Measurements from ENCODE around the gene CCSER1. TPM values are rescaled to one million over a fixed set of nuclear protein-coding genes. Genes with fewer than 3 reads are reported as not detected.
"Not testable (repeated sequence)": the region's sequence is repeated elsewhere in the genome, so short reads cannot be mapped to it uniquely, and the experiment has no call there.

Gene CCSER1
- total RNA-seq, 4 donors from 2014 or later: 27.5 to 66.5 (median 54.3) TPM

DNA sequence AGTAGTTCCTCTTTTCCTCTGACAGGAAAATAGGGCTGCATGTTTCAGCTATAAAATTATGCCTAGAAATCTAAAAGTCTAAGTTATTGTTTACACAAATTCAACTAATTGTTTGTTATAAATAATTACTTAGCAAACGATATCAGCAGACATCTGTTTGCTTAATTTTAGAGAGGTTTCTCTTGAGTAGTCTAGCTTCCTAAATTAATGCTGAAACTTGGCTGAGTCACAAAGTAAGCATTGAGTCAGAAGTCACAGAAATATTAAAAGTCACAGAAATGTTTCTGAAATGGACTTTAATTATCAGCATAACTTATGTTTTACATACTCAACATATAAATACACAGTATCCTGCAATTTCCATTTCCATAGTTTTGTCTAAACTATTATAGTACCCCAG is 1044.0 kb downstream of the CCSER1 start:
- Histone ChIP-seq H3K9me3 (no peaks in the 10 kb centered on the region), H3K4me3 (no peak overlapping the region), H3K4me1 (no peaks in the 10 kb centered on the region), H3K36me3 (no peaks in the 10 kb centered on the region), H3K27me3 (no peaks in the 10 kb centered on the region), H3K27ac (no peak overlapping the region)
- TF ChIP-seq POLR2A (IDR thresholded peaks at IDR 0.05): no peak
- TF ChIP-seq, protein P1, sequence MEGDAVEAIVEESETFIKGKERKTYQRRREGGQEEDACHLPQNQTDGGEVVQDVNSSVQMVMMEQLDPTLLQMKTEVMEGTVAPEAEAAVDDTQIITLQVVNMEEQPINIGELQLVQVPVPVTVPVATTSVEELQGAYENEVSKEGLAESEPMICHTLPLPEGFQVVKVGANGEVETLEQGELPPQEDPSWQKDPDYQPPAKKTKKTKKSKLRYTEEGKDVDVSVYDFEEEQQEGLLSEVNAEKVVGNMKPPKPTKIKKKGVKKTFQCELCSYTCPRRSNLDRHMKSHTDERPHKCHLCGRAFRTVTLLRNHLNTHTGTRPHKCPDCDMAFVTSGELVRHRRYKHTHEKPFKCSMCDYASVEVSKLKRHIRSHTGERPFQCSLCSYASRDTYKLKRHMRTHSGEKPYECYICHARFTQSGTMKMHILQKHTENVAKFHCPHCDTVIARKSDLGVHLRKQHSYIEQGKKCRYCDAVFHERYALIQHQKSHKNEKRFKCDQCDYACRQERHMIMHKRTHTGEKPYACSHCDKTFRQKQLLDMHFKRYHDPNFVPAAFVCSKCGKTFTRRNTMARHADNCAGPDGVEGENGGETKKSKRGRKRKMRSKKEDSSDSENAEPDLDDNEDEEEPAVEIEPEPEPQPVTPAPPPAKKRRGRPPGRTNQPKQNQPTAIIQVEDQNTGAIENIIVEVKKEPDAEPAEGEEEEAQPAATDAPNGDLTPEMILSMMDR (IDR thresholded peaks at IDR 0.05): no peak
- DNase-seq: no peak

DNA sequence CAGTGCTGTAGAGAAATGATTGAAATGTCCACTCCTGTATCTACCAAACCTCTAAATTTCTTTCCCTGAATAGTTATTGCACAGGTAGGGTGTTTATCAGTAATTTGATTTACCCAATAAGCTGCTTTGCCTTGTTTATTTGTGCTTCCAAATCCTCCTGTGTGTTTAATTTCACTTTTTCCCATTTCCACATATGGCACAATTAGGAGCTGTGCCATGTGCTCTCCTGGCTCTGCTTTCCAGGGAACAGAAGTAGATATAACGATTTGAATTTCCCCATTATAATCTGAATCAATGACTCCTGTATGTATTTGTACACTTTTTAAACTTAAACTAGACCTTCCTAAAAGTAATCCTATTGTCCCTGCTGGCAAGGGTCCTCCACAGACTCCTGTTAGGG is 1057.9 kb downstream of the CCSER1 start:
- not testable (repeated sequence) for H3K27ac ChIP-seq, H3K36me3 ChIP-seq, H3K4me1 ChIP-seq, H3K9me3 ChIP-seq, DNase-seq, H3K4me3 ChIP-seq, H3K27me3 ChIP-seq

DNA sequence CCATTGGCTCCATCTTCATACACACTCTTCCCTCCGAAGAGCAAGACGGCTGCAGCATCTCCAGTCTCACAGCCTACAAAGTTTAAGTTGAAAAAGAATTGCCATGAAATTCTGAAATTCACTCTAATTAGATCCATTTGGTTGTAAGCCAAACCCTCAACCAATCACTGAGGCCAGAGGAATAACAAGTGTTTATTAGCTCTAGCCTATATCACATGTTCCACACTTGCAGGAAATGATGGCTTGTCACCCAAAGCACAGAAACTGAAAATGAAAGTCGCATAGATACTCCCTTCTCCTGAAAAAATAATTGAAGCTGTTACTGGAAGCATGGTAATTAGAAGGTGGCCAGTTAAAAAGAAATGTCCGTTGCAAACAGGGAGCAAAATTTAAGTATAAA is 1071.8 kb downstream of the CCSER1 start:
- H3K27me3 ChIP-seq: no peaks in the 10 kb centered on the region
- H3K4me3 ChIP-seq: peak overlapping the region in 3 of 4 donors; percentile 1 to 48 (median 26)
- no peaks in the 10 kb centered on the region for H3K36me3 ChIP-seq
- H3K27ac ChIP-seq: no peak overlapping the region
- no peaks in the 10 kb centered on the region for H3K4me1 ChIP-seq
- no peaks in the 10 kb centered on the region for H3K9me3 ChIP-seq
- DNase-seq: no peak
- TF ChIP-seq POLR2A (IDR thresholded peaks at IDR 0.05): no peak
- TF ChIP-seq, protein P1 (IDR thresholded peaks at IDR 0.05): no peak

DNA sequence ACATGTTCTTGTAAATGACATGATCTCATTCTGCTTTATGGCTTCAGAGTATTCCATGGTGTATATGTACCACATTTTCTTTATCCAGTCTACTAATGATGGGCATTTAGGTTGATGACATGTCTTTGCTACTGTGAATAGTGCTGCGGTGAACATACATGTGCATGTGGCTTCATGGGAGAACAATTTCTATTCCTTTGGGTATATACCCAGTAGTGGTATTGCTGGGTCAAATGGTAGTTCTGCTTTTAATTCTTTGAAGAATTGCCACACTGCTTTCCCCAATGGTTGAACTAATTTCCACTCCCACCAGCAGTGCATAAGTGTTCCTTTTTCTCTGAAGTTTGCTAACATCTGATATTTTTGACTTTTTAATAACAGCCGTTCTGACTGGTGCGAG is 1080.3 kb downstream of the CCSER1 start:
- Histone ChIP-seq H3K27me3 (no peaks in the 10 kb centered on the region), H3K36me3 (no peaks in the 10 kb centered on the region), H3K9me3 (no peaks in the 10 kb centered on the region), H3K4me3 (no peak overlapping the region), H3K4me1 (no peaks in the 10 kb centered on the region), H3K27ac (no peak overlapping the region)
- DNase-seq: no peak
- TF ChIP-seq POLR2A (IDR thresholded peaks at IDR 0.05): no peak
- TF ChIP-seq, protein P1 (IDR thresholded peaks at IDR 0.05): no peak

DNA sequence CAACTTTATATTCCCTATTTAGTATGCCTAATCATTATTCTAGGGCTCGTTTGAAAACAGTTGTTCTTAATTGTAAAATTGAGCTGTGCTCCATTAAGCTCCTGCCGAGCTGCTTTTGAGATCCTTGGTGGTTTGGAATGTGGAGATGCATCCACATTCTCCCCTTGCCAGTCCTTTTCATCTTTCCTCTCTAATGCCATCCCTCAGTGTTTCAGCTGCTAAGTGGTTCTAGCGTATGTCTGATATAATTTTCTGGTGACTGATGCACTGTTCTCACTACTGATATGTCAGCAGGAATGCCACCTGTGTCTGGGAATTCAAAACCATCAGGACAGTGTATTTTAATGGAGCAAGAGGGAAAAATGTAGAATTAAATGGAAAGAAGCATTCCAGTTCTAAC is 1085.0 kb downstream of the CCSER1 start:
- TF ChIP-seq, protein P1 (IDR thresholded peaks at IDR 0.05): no peak
- no peak for TF ChIP-seq POLR2A (IDR thresholded peaks at IDR 0.05)
- DNase-seq: no peak
- no peaks in the 10 kb centered on the region for H3K9me3 ChIP-seq
- no peak overlapping the region for H3K4me3 ChIP-seq
- H3K27me3 ChIP-seq: no peaks in the 10 kb centered on the region
- no peaks in the 10 kb centered on the region for H3K36me3 ChIP-seq
- H3K27ac ChIP-seq: no peak overlapping the region
- no peaks in the 10 kb centered on the region for H3K4me1 ChIP-seq

DNA sequence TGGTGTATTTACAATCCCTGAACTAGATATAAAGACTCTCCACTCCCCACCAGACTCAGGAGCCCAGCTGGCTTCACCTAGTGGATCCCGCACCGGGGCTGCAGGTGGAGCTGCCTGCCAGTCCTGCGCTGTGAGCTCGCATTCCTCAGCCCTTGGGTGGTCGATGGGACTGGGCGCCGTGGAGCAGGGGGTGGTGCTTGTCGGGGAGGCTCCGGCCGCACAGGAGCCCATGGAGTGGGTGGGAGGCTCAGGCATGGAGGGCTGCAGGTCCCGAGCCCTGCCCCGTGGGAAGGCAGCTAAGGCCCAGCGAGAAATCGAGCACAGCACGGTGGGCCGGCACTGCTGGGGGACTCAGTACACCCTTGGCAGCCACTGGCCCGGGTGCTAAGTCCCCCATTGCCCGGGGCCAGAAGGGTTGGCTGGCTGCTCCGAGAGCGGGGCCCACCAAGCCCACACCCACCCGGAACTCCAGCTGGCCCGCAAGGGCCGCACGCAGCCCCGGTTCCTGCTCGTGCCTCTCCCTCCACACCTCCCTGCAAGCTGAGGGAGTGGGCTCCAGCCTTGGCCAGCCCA is 1090.7 kb downstream of the CCSER1 start:
- H3K9me3 ChIP-seq, H3K36me3 ChIP-seq, H3K4me1 ChIP-seq, H3K4me3 ChIP-seq, H3K27ac ChIP-seq, H3K27me3 ChIP-seq, DNase-seq: not testable (repeated sequence)

DNA sequence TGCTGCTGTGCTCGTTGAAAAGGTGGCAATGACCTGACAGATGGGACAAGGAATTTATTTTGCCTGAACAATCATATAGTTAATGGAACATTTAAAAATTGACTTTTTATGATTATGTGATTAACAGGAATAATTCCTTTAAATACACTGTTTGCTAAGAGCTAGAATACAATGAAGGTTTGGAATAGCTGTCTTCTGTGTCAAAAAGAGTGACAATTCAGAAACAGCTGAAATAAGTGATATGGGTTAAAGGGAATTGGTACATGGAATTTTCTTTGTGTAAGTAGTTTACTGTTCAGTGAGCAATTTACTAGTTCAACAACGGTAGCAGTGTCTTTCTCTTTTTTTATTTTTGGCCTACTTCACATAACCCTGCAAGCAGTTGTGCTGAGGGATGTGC is 1093.1 kb downstream of the CCSER1 start:
- no peak overlapping the region for H3K4me3 ChIP-seq
- peaks cover 0 to 3% of the 10 kb centered on the region in 2 donors for H3K27me3 ChIP-seq
- no peaks in the 10 kb centered on the region for H3K9me3 ChIP-seq
- TF ChIP-seq, protein P1 (IDR thresholded peaks at IDR 0.05): no peak
- TF ChIP-seq POLR2A (IDR thresholded peaks at IDR 0.05): no peak
- no peak for DNase-seq
- H3K4me1 ChIP-seq: no peaks in the 10 kb centered on the region
- H3K27ac ChIP-seq: no peak overlapping the region
- H3K36me3 ChIP-seq: no peaks in the 10 kb centered on the region
